SK-N-SH (cell line): ENCODE data around the gene STXBP6. TPM values are rescaled to one million over a fixed set of nuclear protein-coding genes. Genes with fewer than 3 reads are reported as not detected.

Experiments used
- CTCF ChIA-PET: fragments of 300-600, 350-600 bp; formaldehyde crosslinking; extraction: SDS; loops from one replicate; lab custom pipeline; 2021; lab: Yijun Ruan, JAX
- POLR2A ChIA-PET: fragments of 350-600 bp; sonication (Branson Sonifier 250); formaldehyde crosslinking; extraction: SDS; loops from one replicate; lab custom pipeline; 2020; ENCODE audit warnings: antibody characterized with exemption, inconsistent platforms; lab: Yijun Ruan, JAX
- DNase-seq: peaks from one replicate; pipeline ENCODE4 v3.0.0; 2012
- H2AFZ ChIP-seq: fragments of 200-600 bp; sonication (generic); 2 replicates; pipeline ENCODE4 v1.8.1; 2016; ENCODE audit warnings: antibody characterized with exemption, mild to moderate bottlenecking, low read depth
- H3F3A ChIP-seq: fragments of 200-600 bp; sonication (generic); replicated peaks from 2 replicates; pipeline ENCODE3; 2016; ENCODE audit warnings: antibody characterized with exemption, mild to moderate bottlenecking; ENCODE audit not compliant: insufficient read depth
- H3K27ac ChIP-seq, 2 experiments: fragments of 200-500 bp in 1 of 2; fragments of 200-600 bp in 1 of 2; sonication (Bioruptor generic) in 1 of 2; sonication (generic), shearing (Covaris generic) in 1 of 2; 2 replicates each; pipeline versions ENCODE4 v1.5.1 to v1.6.1; 2014 to 2016; ENCODE audit warnings: low read depth in 2 of 2, inconsistent platforms in 1 of 2, low read length in 1 of 2, mild to moderate bottlenecking in 1 of 2, mixed read lengths in 1 of 2
- H3K27me3 ChIP-seq: fragments of 200-600 bp; sonication (generic), shearing (Covaris generic); 2 replicates; pipeline ENCODE4 v1.6.1; 2016; ENCODE audit warnings: mixed run types; ENCODE audit not compliant: insufficient read depth
- H3K36me3 ChIP-seq, 2 experiments: fragments of 200-500 bp in 1 of 2; fragments of 200-600 bp in 1 of 2; sonication (Bioruptor generic) in 1 of 2; sonication (generic) in 1 of 2; replicated peaks in 1 of 2; 2 replicates each; pipeline versions ENCODE3 to v1.5.1; 2014 to 2016; ENCODE audit warnings: low read length in 1 of 2, mild to moderate bottlenecking in 1 of 2; ENCODE audit not compliant: insufficient read depth in 2 of 2, control insufficient read depth in 1 of 2
- H3K4me1 ChIP-seq, 2 experiments: fragments of 200-500 bp in 1 of 2; fragments of 200-600 bp in 1 of 2; sonication (Bioruptor generic) in 1 of 2; sonication (generic), shearing (Covaris generic) in 1 of 2; 2 replicates each; pipeline versions ENCODE4 v1.5.1 to v1.6.1; 2014 to 2016; ENCODE audit warnings: low read depth in 1 of 2, low read length in 1 of 2, mixed run types in 1 of 2; ENCODE audit not compliant: insufficient read depth in 2 of 2, control insufficient read depth in 1 of 2
- H3K4me2 ChIP-seq: fragments of 200-600 bp; sonication (generic), shearing (Covaris generic); 2 replicates; pipeline ENCODE4 v1.6.1; 2017; ENCODE audit warnings: mixed run types
- H3K4me3 ChIP-seq, 2 experiments: fragments of 200-500 bp in 1 of 2; fragments of 200-600 bp in 1 of 2; sonication (Bioruptor generic) in 1 of 2; sonication (generic), shearing (Covaris generic) in 1 of 2; 2 replicates each; pipeline versions ENCODE4 v1.5.1 to v1.8.1; 2014 to 2016; ENCODE audit warnings: low read depth in 2 of 2, inconsistent platforms in 1 of 2, low read length in 1 of 2, mild to moderate bottlenecking in 1 of 2, mixed read lengths in 1 of 2, moderate library complexity in 1 of 2
- H3K79me2 ChIP-seq: fragments of 200-600 bp; sonication (generic); 2 replicates; pipeline ENCODE4 v1.8.1; 2017; ENCODE audit warnings: mild to moderate bottlenecking; ENCODE audit not compliant: insufficient read depth
- H3K9ac ChIP-seq: fragments of 200-600 bp; sonication (generic); 2 replicates; pipeline ENCODE4 v1.6.1; 2017; ENCODE audit warnings: mixed run types
- H3K9me2 ChIP-seq: fragments of 200-600 bp; sonication (generic); 2 replicates; pipeline ENCODE4 v1.6.1; 2017; ENCODE audit warnings: mixed run types
- H3K9me3 ChIP-seq: fragments of 200-600 bp; sonication (generic); 2 replicates; pipeline ENCODE4 v1.6.1; 2017; ENCODE audit warnings: mixed run types, mild to moderate bottlenecking, moderate library complexity
- H4K20me1 ChIP-seq: fragments of 200-600 bp; sonication (generic); 2 replicates; pipeline ENCODE4 v1.6.1; 2017; ENCODE audit warnings: mild to moderate bottlenecking, mixed run types; ENCODE audit not compliant: insufficient read depth
- POLR2AphosphoS5 ChIP-seq: IDR thresholded peaks from 2 replicates; pipeline ENCODE4 v1.6.1; 2012; ENCODE audit warnings: low read depth, low read length
- RCOR1 ChIP-seq: fragments of 150-350 bp; IDR thresholded peaks from 2 replicates; pipeline ENCODE4 v1.6.1; 2017; ENCODE audit warnings: antibody characterized with exemption, low read length
- SMC3 ChIP-seq: IDR thresholded peaks from 2 replicates; pipeline ENCODE4 v1.6.1; 2012; ENCODE audit warnings: low read depth, low read length, improper control_type of control experiment
- TCF12 ChIP-seq: IDR thresholded peaks from 2 replicates; pipeline ENCODE4 v1.4.0; 2012
- WGBS: methylation state at CpG from one replicate; pipeline ENCODE4 v1.1.6; 2017; ENCODE audit warnings: low lambda C conversion rate; 5-methylcytosine and 5-hydroxymethylcytosine counted together
- polyA plus RNA-seq, 3 experiments: library from polyadenylated mRNA; depleted of rRNA; stranded (reverse); fragments of >200 nt; gene quantifications; 2 replicates each; pipeline ENCODE4 v1.2.3, GENCODE V29; 2012
- TF ChIP-seq, protein P1 (sequence below): IDR thresholded peaks from 2 replicates; pipeline ENCODE4 v1.6.1; 2012; ENCODE audit warnings: mild to moderate bottlenecking, low read depth, low read length, moderate library complexity
- TF ChIP-seq, protein P2 (sequence below): fragments of 150-350 bp; IDR thresholded peaks from 2 replicates; pipeline ENCODE4 v1.6.1; 2016; ENCODE audit warnings: mild to moderate bottlenecking, low read depth, low read length
- TF ChIP-seq, protein P3 (sequence below): fragments of 150-350 bp; IDR thresholded peaks from 2 replicates; pipeline ENCODE4 v1.6.1; 2017; ENCODE audit warnings: antibody characterized with exemption, low read length, low read depth, borderline replicate concordance
- TF ChIP-seq, protein P4 (sequence below): IDR thresholded peaks from 2 replicates; pipeline ENCODE4 v1.4.0; 2012; ENCODE audit warnings: low read depth, borderline replicate concordance

The STXBP6 gene
- polyA plus RNA-seq, 1 of the 3 experiments (the other 2 are of a cell fraction), result 0.16 TPM

DNA sequence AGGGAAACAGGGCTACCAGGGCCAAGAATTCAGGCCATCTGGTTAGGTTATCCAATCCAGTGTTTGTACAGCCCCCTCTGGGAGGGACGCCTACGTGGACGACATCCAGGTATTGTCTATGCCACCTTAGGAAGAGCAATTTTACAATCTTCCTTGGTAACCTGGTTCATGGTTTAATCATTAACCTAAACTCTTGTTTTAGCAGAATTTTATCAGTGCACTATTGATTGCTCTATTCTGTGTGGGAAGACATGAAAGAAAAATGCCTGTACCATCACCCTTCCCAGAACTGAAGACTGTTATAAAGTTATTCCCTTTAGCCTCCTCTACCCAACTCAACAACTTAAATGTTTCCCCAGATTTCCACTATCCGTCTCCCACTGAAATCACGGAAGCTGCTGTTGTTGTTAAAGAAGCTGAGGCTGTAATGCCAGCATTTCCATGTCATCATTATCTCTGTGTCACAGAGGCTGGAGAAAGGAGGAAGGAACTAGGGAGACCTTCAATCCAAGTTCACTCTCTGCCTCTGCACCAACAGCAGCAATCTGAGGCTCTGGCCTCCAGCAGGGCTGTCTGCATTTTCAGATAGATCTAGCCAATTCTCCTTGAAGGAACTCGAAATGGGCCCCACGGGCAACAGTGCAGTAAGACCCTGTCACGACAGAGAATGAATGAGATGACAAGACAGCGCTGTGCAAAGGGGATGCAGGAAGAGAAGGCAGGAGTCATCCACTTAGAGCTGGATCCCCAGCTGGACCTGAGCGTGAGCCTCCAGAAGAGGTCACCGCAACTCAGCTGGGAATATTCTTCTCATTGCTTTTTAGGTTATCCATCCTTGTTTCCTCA is 232.5 kb downstream of the STXBP6 start:
- ChIA-PET CTCF (interaction anchor here (3.5 kb wide), 1 partner anchor 11 kb away, joined by 11 read pairs; no protein-coding TSS in a partner anchor), POLR2A (no interaction called here)
- no peak overlapping the region for H2AFZ ChIP-seq

More for the DNA sequence above, 232.5 kb downstream of the STXBP6 start:
- 8% methylated on average over 10 of the region's 11 CpGs for WGBS
- TF ChIP-seq, protein P1, sequence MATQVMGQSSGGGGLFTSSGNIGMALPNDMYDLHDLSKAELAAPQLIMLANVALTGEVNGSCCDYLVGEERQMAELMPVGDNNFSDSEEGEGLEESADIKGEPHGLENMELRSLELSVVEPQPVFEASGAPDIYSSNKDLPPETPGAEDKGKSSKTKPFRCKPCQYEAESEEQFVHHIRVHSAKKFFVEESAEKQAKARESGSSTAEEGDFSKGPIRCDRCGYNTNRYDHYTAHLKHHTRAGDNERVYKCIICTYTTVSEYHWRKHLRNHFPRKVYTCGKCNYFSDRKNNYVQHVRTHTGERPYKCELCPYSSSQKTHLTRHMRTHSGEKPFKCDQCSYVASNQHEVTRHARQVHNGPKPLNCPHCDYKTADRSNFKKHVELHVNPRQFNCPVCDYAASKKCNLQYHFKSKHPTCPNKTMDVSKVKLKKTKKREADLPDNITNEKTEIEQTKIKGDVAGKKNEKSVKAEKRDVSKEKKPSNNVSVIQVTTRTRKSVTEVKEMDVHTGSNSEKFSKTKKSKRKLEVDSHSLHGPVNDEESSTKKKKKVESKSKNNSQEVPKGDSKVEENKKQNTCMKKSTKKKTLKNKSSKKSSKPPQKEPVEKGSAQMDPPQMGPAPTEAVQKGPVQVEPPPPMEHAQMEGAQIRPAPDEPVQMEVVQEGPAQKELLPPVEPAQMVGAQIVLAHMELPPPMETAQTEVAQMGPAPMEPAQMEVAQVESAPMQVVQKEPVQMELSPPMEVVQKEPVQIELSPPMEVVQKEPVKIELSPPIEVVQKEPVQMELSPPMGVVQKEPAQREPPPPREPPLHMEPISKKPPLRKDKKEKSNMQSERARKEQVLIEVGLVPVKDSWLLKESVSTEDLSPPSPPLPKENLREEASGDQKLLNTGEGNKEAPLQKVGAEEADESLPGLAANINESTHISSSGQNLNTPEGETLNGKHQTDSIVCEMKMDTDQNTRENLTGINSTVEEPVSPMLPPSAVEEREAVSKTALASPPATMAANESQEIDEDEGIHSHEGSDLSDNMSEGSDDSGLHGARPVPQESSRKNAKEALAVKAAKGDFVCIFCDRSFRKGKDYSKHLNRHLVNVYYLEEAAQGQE, result no peak
- TF ChIP-seq, protein P2, sequence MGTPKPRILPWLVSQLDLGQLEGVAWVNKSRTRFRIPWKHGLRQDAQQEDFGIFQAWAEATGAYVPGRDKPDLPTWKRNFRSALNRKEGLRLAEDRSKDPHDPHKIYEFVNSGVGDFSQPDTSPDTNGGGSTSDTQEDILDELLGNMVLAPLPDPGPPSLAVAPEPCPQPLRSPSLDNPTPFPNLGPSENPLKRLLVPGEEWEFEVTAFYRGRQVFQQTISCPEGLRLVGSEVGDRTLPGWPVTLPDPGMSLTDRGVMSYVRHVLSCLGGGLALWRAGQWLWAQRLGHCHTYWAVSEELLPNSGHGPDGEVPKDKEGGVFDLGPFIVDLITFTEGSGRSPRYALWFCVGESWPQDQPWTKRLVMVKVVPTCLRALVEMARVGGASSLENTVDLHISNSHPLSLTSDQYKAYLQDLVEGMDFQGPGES, result no peak
- no peak for TF ChIP-seq POLR2AphosphoS5
- no peak for TF ChIP-seq RCOR1
- TF ChIP-seq, protein P3, sequence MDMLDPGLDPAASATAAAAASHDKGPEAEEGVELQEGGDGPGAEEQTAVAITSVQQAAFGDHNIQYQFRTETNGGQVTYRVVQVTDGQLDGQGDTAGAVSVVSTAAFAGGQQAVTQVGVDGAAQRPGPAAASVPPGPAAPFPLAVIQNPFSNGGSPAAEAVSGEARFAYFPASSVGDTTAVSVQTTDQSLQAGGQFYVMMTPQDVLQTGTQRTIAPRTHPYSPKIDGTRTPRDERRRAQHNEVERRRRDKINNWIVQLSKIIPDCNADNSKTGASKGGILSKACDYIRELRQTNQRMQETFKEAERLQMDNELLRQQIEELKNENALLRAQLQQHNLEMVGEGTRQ, result no peak
- TF ChIP-seq, protein P4, sequence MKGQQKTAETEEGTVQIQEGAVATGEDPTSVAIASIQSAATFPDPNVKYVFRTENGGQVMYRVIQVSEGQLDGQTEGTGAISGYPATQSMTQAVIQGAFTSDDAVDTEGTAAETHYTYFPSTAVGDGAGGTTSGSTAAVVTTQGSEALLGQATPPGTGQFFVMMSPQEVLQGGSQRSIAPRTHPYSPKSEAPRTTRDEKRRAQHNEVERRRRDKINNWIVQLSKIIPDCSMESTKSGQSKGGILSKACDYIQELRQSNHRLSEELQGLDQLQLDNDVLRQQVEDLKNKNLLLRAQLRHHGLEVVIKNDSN, result no peak
- no peak for TF ChIP-seq SMC3
- no peak for TF ChIP-seq TCF12
- Histone ChIP-seq H3K9me3 (no peaks in the 10 kb centered on the region), H3K27ac (no peak overlapping the region), H3K27me3 (peaks cover 7% of the 10 kb centered on the region; the same call in 1 of the 2 replicates), H3K4me3 (no peak overlapping the region), H4K20me1 (no peaks in the 10 kb centered on the region), H3K9me2 (no peaks in the 10 kb centered on the region), H3K79me2 (no peaks in the 10 kb centered on the region), H3K36me3 (no peaks in the 10 kb centered on the region), H3F3A (no peaks in the 10 kb centered on the region), H3K9ac (no peak overlapping the region), H3K4me2 (no peak overlapping the region), H3K4me1 (no peaks in the 10 kb centered on the region)
- DNase-seq, result no peak
